Lower lobe of right lung (tissue), 2 donors: ENCODE data around the gene ITGB3. TPM values are rescaled to one million over a fixed set of nuclear protein-coding genes. Genes with fewer than 3 reads are reported as not detected.

Experiments used
- ATAC-seq, 2 donors: fragments of 200-7000 bp; cut with Tn5 transposase; one replicate each; pipeline ENCODE4 v1.9.1; 2020 to 2022; ENCODE audit warnings: mild to moderate bottlenecking in 2 of 2, moderate library complexity in 2 of 2
- DNase-seq: peaks from one replicate; pipeline ENCODE4 v3.0.0-alpha.2; 2020
- H3K27ac ChIP-seq: fragments of 200-600 bp; one replicate; pipeline ENCODE4 v1.8.0; 2022
- H3K27me3 ChIP-seq: fragments of 200-600 bp; one replicate; pipeline ENCODE4 v1.8.0; 2022; ENCODE audit warnings: low read depth
- H3K36me3 ChIP-seq: fragments of 200-600 bp; one replicate; pipeline ENCODE4 v1.8.0; 2022; ENCODE audit warnings: mild to moderate bottlenecking
- H3K4me1 ChIP-seq: fragments of 200-600 bp; one replicate; pipeline ENCODE4 v1.8.0; 2022
- H3K4me3 ChIP-seq: fragments of 200-600 bp; one replicate; pipeline ENCODE4 v1.8.0; 2022; ENCODE audit warnings: mild to moderate bottlenecking
- H3K9me3 ChIP-seq: fragments of 200-600 bp; one replicate; pipeline ENCODE4 v1.8.0; 2022
- CTCF ChIP-seq: fragments of 200-600 bp; IDR thresholded peaks from one replicate; pipeline ENCODE4 v1.8.0; 2022; ENCODE audit warnings: antibody characterized with exemption, mild to moderate bottlenecking
- intact Hi-C: fragments of 100-400 bp; cut with DNase I; formaldehyde crosslinking; loops from one replicate; pipeline ENCODE4 v1.11.0; 2022
- total RNA-seq: library from RNA; stranded (reverse); fragmentation: NEBNext Ultra II Directional; extraction: Animal tissue kit (Norgen Biotek cat#: 25700); gene quantifications from one replicate; pipeline ENCODE4 v1.2.1, GENCODE V29; 2021
- donor health status: DM: no; HTN: yes; CAD: no; lungs with severe emphysema.

Gene ITGB3
- total RNA-seq, 1 donor from 2014 or later: 10.5 TPM

GRCh38 chr17:47219621-47220475 is 33.8 kb upstream of the ITGB3 start:
- Histone ChIP-seq H3K36me3 (no peaks in the 10 kb centered on the region), H3K27ac (no peak overlapping the region), H3K4me3 (no peak overlapping the region), H3K27me3 (no peaks in the 10 kb centered on the region), H3K9me3 (no peaks in the 10 kb centered on the region), H3K4me1 (peaks cover 10% of the 10 kb centered on the region)
- no peak for TF ChIP-seq CTCF
- intact Hi-C loops: no loop called here
- DNase-seq (no peak), ATAC-seq (no peak)

- H3K36me3 ChIP-seq: no peaks in the 10 kb centered on the region
- intact Hi-C loops: no loop called here
Measured at GRCh38 chr17:47220531-47220999, 33.1 kb upstream of the ITGB3 start.

GRCh38 chr17:47221154-47221553 is 32.5 kb upstream of the ITGB3 start:
- no peak for DNase-seq
- no peak for ATAC-seq
- H3K4me1 ChIP-seq: peaks cover 24% of the 10 kb centered on the region
- H3K36me3 ChIP-seq: no peaks in the 10 kb centered on the region
- H3K4me3 ChIP-seq: no peak overlapping the region
- no peak for TF ChIP-seq CTCF
- H3K9me3 ChIP-seq: no peaks in the 10 kb centered on the region
- H3K27ac ChIP-seq: no peak overlapping the region
- H3K27me3 ChIP-seq: no peaks in the 10 kb centered on the region
- intact Hi-C loops: no loop called here

More at GRCh38 chr17:47220531-47220999, 33.1 kb upstream of the ITGB3 start:
- Histone ChIP-seq H3K27me3 (no peaks in the 10 kb centered on the region), H3K4me1 (peaks cover 18% of the 10 kb centered on the region), H3K27ac (no peak overlapping the region), H3K4me3 (no peak overlapping the region), H3K9me3 (no peaks in the 10 kb centered on the region)
- DNase-seq: no peak
- no peak for ATAC-seq
- TF ChIP-seq CTCF: no peak

- Histone ChIP-seq H3K4me1 (peaks cover 29% of the 10 kb centered on the region), H3K27me3 (no peaks in the 10 kb centered on the region), H3K27ac (no peak overlapping the region), H3K4me3 (no peak overlapping the region), H3K9me3 (no peaks in the 10 kb centered on the region), H3K36me3 (no peaks in the 10 kb centered on the region)
- no peak for TF ChIP-seq CTCF
- ATAC-seq: no peak
- DNase-seq: no peak
- intact Hi-C loops: no loop called here
Measured at GRCh38 chr17:47222047-47222446, 31.6 kb upstream of the ITGB3 start.

GRCh38 chr17:47223007-47223406 is 30.6 kb upstream of the ITGB3 start:
- TF ChIP-seq CTCF: no peak
- no peaks in the 10 kb centered on the region for H3K36me3 ChIP-seq
- H3K27me3 ChIP-seq: no peaks in the 10 kb centered on the region
- intact Hi-C loops: no loop called here
- H3K4me3 ChIP-seq: no peak overlapping the region
- H3K4me1 ChIP-seq: peaks cover 29% of the 10 kb centered on the region
- no peaks in the 10 kb centered on the region for H3K9me3 ChIP-seq
- no peak overlapping the region for H3K27ac ChIP-seq
- DNase-seq: no peak
- ATAC-seq: peak in 1 of 2 donors; percentile 19
